Fibroblast of villous mesenchyme (primary cell): ENCODE measurements around the gene LKAAEAR1. TPM values are rescaled to one million over a fixed set of nuclear protein-coding genes. Genes with fewer than 3 reads are reported as not detected.

Experiments
- DNase-seq: peaks from one replicate; pipeline ENCODE4 v3.0.0-alpha.2; 2010; ENCODE audit warnings: low read depth
- H3K4me3 ChIP-seq: 2 replicates; pipeline ENCODE4 v1.5.1; 2011; ENCODE audit warnings: low read depth, mild to moderate bottlenecking, low read length
- CTCF ChIP-seq: IDR thresholded peaks from 2 replicates; pipeline ENCODE4 v1.5.1; 2012; ENCODE audit warnings: low read depth, mild to moderate bottlenecking, low read length; ENCODE audit not compliant: insufficient read depth
- total RNA-seq: library from RNA; depleted of rRNA; stranded (reverse); fragments of >200 nt; gene quantifications from 2 replicates; pipeline ENCODE4 v1.2.3, GENCODE V29; 2012

The LKAAEAR1 gene
- total RNA-seq, 1 donor: not detected

DNA sequence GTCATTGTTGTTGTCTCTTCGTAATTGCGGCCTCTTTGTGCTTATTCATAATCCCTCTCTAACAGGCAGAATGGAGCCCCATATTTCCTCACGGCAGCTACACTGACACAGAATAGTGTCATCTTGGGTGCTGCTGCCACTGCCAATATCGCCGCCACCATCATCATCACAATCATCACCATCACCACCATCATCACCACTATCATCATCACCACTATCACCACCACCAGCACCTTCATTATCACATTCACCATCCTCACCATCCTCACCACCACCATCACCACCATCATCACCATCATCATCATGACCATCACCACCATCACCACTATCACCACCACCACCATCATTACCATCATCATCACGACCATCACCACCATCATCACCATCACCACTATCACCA lies 12.3 kb upstream of the LKAAEAR1 start:
- TF ChIP-seq CTCF: no peak
- H3K4me3 ChIP-seq: no peak overlapping the region
- no peak for DNase-seq

GRCh38 chr20:64095927-64096326 lies 11.7 kb upstream of the LKAAEAR1 start:
- TF ChIP-seq CTCF: no peak
- no peak for DNase-seq
- H3K4me3 ChIP-seq: no peak overlapping the region

GRCh38 chr20:64095455-64095854 lies 11.3 kb upstream of the LKAAEAR1 start:
- no peak overlapping the region for H3K4me3 ChIP-seq
- DNase-seq: no peak
- TF ChIP-seq CTCF: no peak

GRCh38 chr20:64093013-64093503 lies 8.9 kb upstream of the LKAAEAR1 start:
- no peak overlapping the region for H3K4me3 ChIP-seq
- DNase-seq: no peak
- TF ChIP-seq CTCF: no peak

DNA sequence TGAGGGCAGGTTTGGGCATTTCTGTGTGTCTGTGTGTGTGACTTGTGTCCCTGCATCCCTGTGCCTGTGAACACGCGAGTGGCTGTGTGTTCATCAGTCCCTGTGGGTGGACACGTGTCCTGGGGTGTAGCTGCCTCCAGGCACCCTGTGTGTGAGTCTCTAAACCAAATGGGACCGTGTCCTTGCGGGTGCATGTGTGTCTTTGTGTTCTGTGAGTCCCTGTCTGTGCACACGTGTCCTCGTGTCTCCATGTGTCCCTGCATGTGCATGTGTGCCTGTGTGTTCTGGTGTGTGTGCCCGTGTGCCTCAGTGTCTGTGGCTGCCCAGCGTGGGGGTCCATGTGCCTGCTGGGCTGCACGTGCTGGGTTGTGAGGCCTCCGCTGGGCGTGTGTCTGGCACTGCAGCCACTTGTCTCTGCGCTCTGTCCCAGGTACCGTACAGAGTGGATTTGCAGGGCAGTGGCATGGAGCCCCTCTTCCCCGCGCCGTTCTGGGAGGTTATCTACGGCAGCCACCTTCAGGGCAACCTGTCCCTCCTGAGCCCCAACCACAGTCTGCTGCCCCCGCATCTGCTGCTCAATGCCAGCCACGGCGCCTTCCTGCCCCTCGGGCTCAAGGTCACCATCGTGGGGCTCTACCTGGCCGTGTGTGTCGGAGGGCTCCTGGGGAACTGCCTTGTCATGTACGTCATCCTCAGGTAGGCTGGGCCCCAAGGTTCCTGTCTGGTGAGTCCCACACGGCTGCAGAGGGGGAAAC lies 8.2 kb upstream of the LKAAEAR1 start:
- no peak overlapping the region for H3K4me3 ChIP-seq
- no peak for TF ChIP-seq CTCF
- no peak for DNase-seq

DNA sequence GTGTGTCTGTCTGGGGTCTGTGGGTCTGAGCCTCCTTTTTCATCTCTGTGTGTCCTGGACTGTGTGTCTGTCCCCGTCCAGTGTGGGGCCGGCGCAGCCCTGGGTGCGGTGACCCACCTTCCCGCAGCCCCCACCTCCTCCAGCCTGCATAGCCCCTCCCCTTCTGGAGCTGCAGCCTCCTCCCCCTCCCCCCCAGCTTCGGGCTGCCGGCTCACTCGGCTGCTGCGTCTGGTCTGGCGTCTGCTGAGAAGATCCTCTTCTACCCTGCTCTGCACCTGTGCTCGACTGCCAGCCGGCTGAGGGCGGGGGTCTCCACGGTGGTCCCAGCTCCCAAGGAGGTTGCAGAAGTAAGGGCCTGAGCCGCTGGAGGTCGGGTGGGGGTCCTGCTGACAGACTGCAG lies 7.6 kb upstream of the LKAAEAR1 start:
- TF ChIP-seq CTCF: no peak
- DNase-seq: no peak
- H3K4me3 ChIP-seq: no peak overlapping the region

DNA sequence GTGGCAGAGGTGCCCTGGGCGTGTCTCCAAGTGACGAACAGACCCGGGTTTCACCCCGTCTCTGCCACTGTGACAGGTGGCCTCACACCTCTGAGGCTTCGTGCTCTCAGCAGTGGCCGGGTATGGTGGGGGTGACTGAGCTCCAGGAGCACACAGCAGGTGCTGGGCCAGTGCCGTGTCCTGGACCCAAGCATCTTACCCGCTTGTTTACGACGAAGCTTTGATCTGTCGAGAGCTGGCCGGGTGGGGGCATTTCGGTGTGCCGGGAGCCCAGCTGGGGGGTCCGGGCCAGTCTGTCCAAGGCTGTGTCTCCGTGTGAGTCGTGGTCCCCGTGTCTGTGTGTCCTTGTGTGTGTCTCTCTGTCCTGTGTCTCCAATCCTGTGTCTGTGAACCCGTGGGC lies 7.1 kb upstream of the LKAAEAR1 start:
- DNase-seq: no peak
- H3K4me3 ChIP-seq: no peak overlapping the region
- no peak for TF ChIP-seq CTCF
